RWPE2 (cell line): ENCODE data around the gene JPH2.
A peak's percentile ranks its signal among the peaks of the same experiment; 100 is the strongest.

Source experiments
- ATAC-seq: fragments of 200-7000 bp; cut with Tn5 transposase; 3 replicates; pipeline ENCODE4 v1.9.1; 2021; ENCODE audit warnings: low read depth
- DNase-seq: peaks from one replicate; pipeline ENCODE4 v3.0.0-alpha.2; 2020; ENCODE audit warnings: low spot score
- H3K27ac ChIP-seq: fragments of 450-650 bp; 2 replicates; pipeline ENCODE4 v1.5.1; 2017; ENCODE audit warnings: mild to moderate bottlenecking; ENCODE audit not compliant: poor library complexity, severe bottlenecking
- H3K27me3 ChIP-seq: fragments of 250-450 bp; sonication (Bioruptor Pico); 2 replicates; pipeline ENCODE4 v1.5.1; 2021; ENCODE audit warnings: mild to moderate bottlenecking, moderate library complexity; ENCODE audit not compliant: insufficient read depth, poor library complexity, severe bottlenecking
- H3K36me3 ChIP-seq: fragments of 250-450 bp; sonication (Bioruptor Pico); 2 replicates; pipeline ENCODE4 v1.5.1; 2020; ENCODE audit warnings: low read depth, mild to moderate bottlenecking, moderate library complexity
- H3K4me1 ChIP-seq: fragments of 250-450 bp; sonication (Bioruptor Pico); 2 replicates; pipeline ENCODE4 v1.5.1; 2021; ENCODE audit warnings: mild to moderate bottlenecking, moderate library complexity; ENCODE audit not compliant: insufficient read depth, poor library complexity, severe bottlenecking
- H3K4me3 ChIP-seq: fragments of 250-450 bp; sonication (Bioruptor Pico); 2 replicates; pipeline ENCODE4 v1.5.1; 2021; ENCODE audit warnings: mild to moderate bottlenecking, moderate library complexity; ENCODE audit not compliant: severe bottlenecking
- H3K9me3 ChIP-seq: fragments of 250-450 bp; sonication (Bioruptor Pico); 2 replicates; pipeline ENCODE4 v1.5.1; 2021; ENCODE audit warnings: mild to moderate bottlenecking, moderate library complexity; ENCODE audit not compliant: severe bottlenecking
- CTCF ChIP-seq: fragments of 450-650 bp; IDR thresholded peaks from one replicate; pipeline ENCODE4 v1.5.1; 2017; ENCODE audit warnings: mild to moderate bottlenecking, moderate library complexity; ENCODE audit not compliant: poor library complexity, severe bottlenecking

JPH2 gene

GRCh38 chr20:44110816-44111568 lies 76.0 kb downstream of the JPH2 start:
- no peak overlapping the region for H3K4me3 ChIP-seq
- H3K27me3 ChIP-seq, result no peaks in the 10 kb centered on the region
- TF ChIP-seq CTCF, result no peak
- H3K27ac ChIP-seq, result no peak overlapping the region
- H3K36me3 ChIP-seq, result no peaks in the 10 kb centered on the region
- ATAC-seq (no peak), DNase-seq (peak; percentile 72)
- no peaks in the 10 kb centered on the region for H3K4me1 ChIP-seq
- peaks cover 6% of the 10 kb centered on the region for H3K9me3 ChIP-seq

- Histone ChIP-seq H3K4me3 (no peak overlapping the region), H3K27ac (no peak overlapping the region), H3K36me3 (no peaks in the 10 kb centered on the region), H3K27me3 (no peaks in the 10 kb centered on the region), H3K4me1 (peaks cover 8% of the 10 kb centered on the region), H3K9me3 (peaks cover 6% of the 10 kb centered on the region)
- ATAC-seq, result no peak
- DNase-seq, result peak; percentile 74
- TF ChIP-seq CTCF, result peak; percentile 30
Measured at GRCh38 chr20:44109951-44110361, 77.0 kb downstream of the JPH2 start.

- TF ChIP-seq CTCF, result no peak
- Histone ChIP-seq H3K36me3 (no peaks in the 10 kb centered on the region), H3K27me3 (peaks cover 10% of the 10 kb centered on the region), H3K4me1 (peaks cover 13% of the 10 kb centered on the region), H3K4me3 (no peak overlapping the region), H3K27ac (no peak overlapping the region), H3K9me3 (peaks cover 6% of the 10 kb centered on the region)
- no peak for ATAC-seq
- peak; percentile 34 for DNase-seq
Measured at GRCh38 chr20:44106615-44107014, 80.4 kb downstream of the JPH2 start.

- no peak overlapping the region for H3K27ac ChIP-seq
- TF ChIP-seq CTCF, result no peak
- no peak overlapping the region for H3K4me3 ChIP-seq
- peaks cover 6% of the 10 kb centered on the region for H3K9me3 ChIP-seq
- DNase-seq (peak; percentile 91), ATAC-seq (peak; percentile 91)
- no peaks in the 10 kb centered on the region for H3K36me3 ChIP-seq
- peaks cover 10% of the 10 kb centered on the region for H3K27me3 ChIP-seq
- peaks cover 13% of the 10 kb centered on the region for H3K4me1 ChIP-seq
Measured at GRCh38 chr20:44104798-44105517, 82.0 kb downstream of the JPH2 start.
